HEK293 (cell line): Measurements from ENCODE around the gene OPCML.

Experiments
- CTCF ChIA-PET: fragments of 350-600 bp; formaldehyde crosslinking; extraction: SDS; loops from one replicate; lab custom pipeline; 2021; ENCODE audit warnings: antibody characterized with exemption; lab: Yijun Ruan, JAX
- POLR2A ChIA-PET: fragments of 300-600 bp; formaldehyde crosslinking; extraction: SDS; loops from one replicate; lab custom pipeline; 2020; ENCODE audit warnings: antibody characterized with exemption, inconsistent platforms; lab: Yijun Ruan, JAX
- H3K27ac ChIP-seq: fragments of 200-500 bp; sonication (Bioruptor generic); 2 replicates; pipeline ENCODE4 v1.5.1; 2014; ENCODE audit warnings: low read depth, low read length, control low read depth, inconsistent platforms; ENCODE audit errors: extremely low read depth
- H3K36me3 ChIP-seq, 2 experiments: fragments of 200-500 bp in 1 of 2; sonication (Bioruptor generic) in 1 of 2; 1 replicate in 1 of 2; 2 replicates in 1 of 2; pipeline ENCODE4 v1.5.1; 2014 to 2017; ENCODE audit warnings: inconsistent platforms in 2 of 2, low read length in 2 of 2; ENCODE audit not compliant: control insufficient read depth in 2 of 2, insufficient read depth in 1 of 2
- H3K4me1 ChIP-seq: fragments of 200-500 bp; sonication (Bioruptor generic); 2 replicates; pipeline ENCODE4 v1.5.1; 2014; ENCODE audit warnings: mild to moderate bottlenecking, low read length, inconsistent platforms; ENCODE audit not compliant: control insufficient read depth, insufficient read depth
- H3K4me3 ChIP-seq: 2 replicates; pipeline ENCODE4 v1.5.1; 2011; ENCODE audit warnings: low read depth, mild to moderate bottlenecking, control low read depth, low read length, moderate library complexity
- H3K9me3 ChIP-seq: fragments of 200-500 bp; sonication (Bioruptor generic); 2 replicates; pipeline ENCODE4 v1.5.1; 2014; ENCODE audit warnings: low read depth, low read length, inconsistent platforms; ENCODE audit not compliant: control insufficient read depth, insufficient read depth
- BCL11B ChIP-seq: fragments of 450-650 bp; formaldehyde crosslinking; IDR thresholded peaks from 2 replicates; pipeline ENCODE4 v1.5.1; 2016; ENCODE audit warnings: low read depth, missing biosample characterization, missing genetic modification characterization
- BCL6B ChIP-seq: fragments of 450-650 bp; formaldehyde crosslinking; IDR thresholded peaks from 2 replicates; pipeline ENCODE4 v1.5.1; 2017; ENCODE audit warnings: missing biosample characterization, missing genetic modification characterization
- GFI1B ChIP-seq: fragments of 450-650 bp; formaldehyde crosslinking; IDR thresholded peaks from 2 replicates; pipeline ENCODE4 v1.5.1; 2016; ENCODE audit warnings: missing biosample characterization, missing genetic modification characterization
- OVOL3 ChIP-seq: fragments of 450-650 bp; formaldehyde crosslinking; IDR thresholded peaks from 2 replicates; pipeline ENCODE4 v1.5.1; 2016; ENCODE audit warnings: missing biosample characterization, missing genetic modification characterization
- PATZ1 ChIP-seq: fragments of 450-650 bp; formaldehyde crosslinking; IDR thresholded peaks from 2 replicates; pipeline ENCODE4 v1.5.1; 2016; ENCODE audit warnings: missing biosample characterization, missing genetic modification characterization
- SCRT1 ChIP-seq: fragments of 450-650 bp; formaldehyde crosslinking; IDR thresholded peaks from 2 replicates; pipeline ENCODE4 v1.5.1; 2016; ENCODE audit warnings: missing biosample characterization, missing genetic modification characterization, borderline replicate concordance
- SP3 ChIP-seq: fragments of 450-650 bp; formaldehyde crosslinking; IDR thresholded peaks from 2 replicates; pipeline ENCODE4 v1.5.1; 2016; ENCODE audit warnings: missing biosample characterization, missing genetic modification characterization
- ZBTB49 ChIP-seq: fragments of 450-650 bp; formaldehyde crosslinking; IDR thresholded peaks from 2 replicates; pipeline ENCODE4 v1.5.1; 2016; ENCODE audit warnings: missing biosample characterization, missing genetic modification characterization, low read depth
- ZBTB6 ChIP-seq: fragments of 450-650 bp; formaldehyde crosslinking; IDR thresholded peaks from 2 replicates; pipeline ENCODE4 v1.5.1; 2017; ENCODE audit warnings: missing biosample characterization, missing genetic modification characterization
- ZNF174 ChIP-seq: fragments of 450-650 bp; formaldehyde crosslinking; IDR thresholded peaks from 2 replicates; pipeline ENCODE4 v1.5.0; 2017; ENCODE audit warnings: missing biosample characterization, mild to moderate bottlenecking, missing genetic modification characterization
- ZNF175 ChIP-seq: fragments of 450-650 bp; formaldehyde crosslinking; IDR thresholded peaks from 2 replicates; pipeline ENCODE4 v1.5.1; 2016; ENCODE audit warnings: missing biosample characterization, missing genetic modification characterization
- ZNF335 ChIP-seq: fragments of 450-650 bp; formaldehyde crosslinking; conservative IDR thresholded peaks from 2 replicates; pipeline ENCODE4 v1.5.1; 2016; ENCODE audit warnings: missing biosample characterization, missing genetic modification characterization
- ZNF398 ChIP-seq: fragments of 450-650 bp; formaldehyde crosslinking; IDR thresholded peaks from 2 replicates; pipeline ENCODE4 v1.5.1; 2017; ENCODE audit warnings: missing biosample characterization, missing genetic modification characterization
- ZNF473 ChIP-seq: fragments of 450-650 bp; formaldehyde crosslinking; IDR thresholded peaks from 2 replicates; pipeline ENCODE4 v1.5.1; 2017; ENCODE audit warnings: missing biosample characterization, missing genetic modification characterization
- ZNF510 ChIP-seq: fragments of 450-650 bp; formaldehyde crosslinking; IDR thresholded peaks from 2 replicates; pipeline ENCODE4 v1.5.1; 2018; ENCODE audit warnings: mild to moderate bottlenecking, missing genetic modification characterization, missing biosample characterization; ENCODE audit not compliant: insufficient replicate concordance
- ZNF521 ChIP-seq: fragments of 450-650 bp; formaldehyde crosslinking; IDR thresholded peaks from 2 replicates; pipeline ENCODE4 v1.5.1; 2017; ENCODE audit warnings: missing biosample characterization, mild to moderate bottlenecking, missing genetic modification characterization
- ZNF544 ChIP-seq: fragments of 450-650 bp; formaldehyde crosslinking; IDR thresholded peaks from 2 replicates; pipeline ENCODE4 v1.5.0; 2017; ENCODE audit warnings: missing biosample characterization, missing genetic modification characterization
- ZNF560 ChIP-seq: fragments of 450-650 bp; formaldehyde crosslinking; IDR thresholded peaks from 2 replicates; pipeline ENCODE4 v1.5.1; 2017; ENCODE audit warnings: missing biosample characterization, missing genetic modification characterization, borderline replicate concordance
- ZNF704 ChIP-seq: fragments of 450-650 bp; formaldehyde crosslinking; IDR thresholded peaks from 2 replicates; pipeline ENCODE4 v1.5.1; 2016; ENCODE audit warnings: missing biosample characterization, missing genetic modification characterization
- ZNF830 ChIP-seq: fragments of 450-650 bp; IDR thresholded peaks from 2 replicates; pipeline ENCODE4 v1.5.0; 2018; ENCODE audit warnings: missing biosample characterization, missing genetic modification characterization, low read depth, mild to moderate bottlenecking, moderate library complexity

OPCML gene

GRCh38 chr11:132535830-132536229, 996.5 kb downstream of the OPCML start:
- POLR2A ChIA-PET, result no interaction called here
- H3K36me3 ChIP-seq, result no peaks in the 10 kb centered on the region
- CTCF ChIA-PET, result no interaction called here
- TF ChIP-seq BCL6B (tag by site-specific recombination) (no peak), ZBTB6 (tag by site-specific recombination) (no peak), SCRT1 (tag by site-specific recombination) (no peak), ZNF510 (no peak), ZNF398 (tag by site-specific recombination) (no peak), ZNF830 (no peak), ZNF544 (tag by site-specific recombination) (no peak), GFI1B (tag by site-specific recombination) (no peak), ZNF704 (tag by site-specific recombination) (no peak), BCL11B (no peak)
- no peaks in the 10 kb centered on the region for H3K9me3 ChIP-seq
- no peak overlapping the region for H3K27ac ChIP-seq
- no peak overlapping the region for H3K4me3 ChIP-seq
- H3K4me1 ChIP-seq, result no peaks in the 10 kb centered on the region

- no peaks in the 10 kb centered on the region for H3K36me3 ChIP-seq
- POLR2A ChIA-PET, result interaction anchor here (0.6 kb wide), 1 partner anchor 100 kb away, joined by 4 read pairs; no protein-coding TSS in a partner anchor
- no peaks in the 10 kb centered on the region for H3K4me1 ChIP-seq
- H3K9me3 ChIP-seq, result no peaks in the 10 kb centered on the region
- H3K27ac ChIP-seq, result no peak overlapping the region
- no peak for TF ChIP-seq PATZ1 (tag by site-specific recombination)
- TF ChIP-seq ZNF560 (tag by site-specific recombination), result no peak
- no peak for TF ChIP-seq ZBTB49
- TF ChIP-seq ZNF335, result no peak
- no peak for TF ChIP-seq ZNF704 (tag by site-specific recombination)
- TF ChIP-seq ZNF473, result no peak
- no peak for TF ChIP-seq OVOL3
- TF ChIP-seq ZNF175 (tag by site-specific recombination), result no peak
- no peak for TF ChIP-seq SP3 (tag by site-specific recombination)
- TF ChIP-seq ZNF174 (tag by site-specific recombination), result no peak
- no peak for TF ChIP-seq ZNF521 (tag by site-specific recombination)
- H3K4me3 ChIP-seq, result no peak overlapping the region
- CTCF ChIA-PET, result no interaction called here
Measured at GRCh38 chr11:132531921-132532320, 1000.4 kb downstream of the OPCML start.
